HG02798 (cell line): ENCODE measurements around the gene CLEC4A.
A peak's percentile ranks its signal among the peaks of the same experiment; 100 is the strongest.
"Not testable (repeated sequence)": the region's sequence is repeated elsewhere in the genome, so short reads cannot be mapped to it uniquely, and the experiment has no call there.

ENCODE experiments used
- ATAC-seq: cut with Tn5 transposase; IDR thresholded peaks from one replicate; pipeline ENCODE4 v1.9.1; 2021; ENCODE audit warnings: mild to moderate bottlenecking; ENCODE audit not compliant: unreplicated experiment, poor library complexity

CLEC4A gene

GRCh38 chr12:8133636-8134397 lies 10.4 kb downstream of the CLEC4A start:
- ATAC-seq = not testable (repeated sequence)

DNA sequence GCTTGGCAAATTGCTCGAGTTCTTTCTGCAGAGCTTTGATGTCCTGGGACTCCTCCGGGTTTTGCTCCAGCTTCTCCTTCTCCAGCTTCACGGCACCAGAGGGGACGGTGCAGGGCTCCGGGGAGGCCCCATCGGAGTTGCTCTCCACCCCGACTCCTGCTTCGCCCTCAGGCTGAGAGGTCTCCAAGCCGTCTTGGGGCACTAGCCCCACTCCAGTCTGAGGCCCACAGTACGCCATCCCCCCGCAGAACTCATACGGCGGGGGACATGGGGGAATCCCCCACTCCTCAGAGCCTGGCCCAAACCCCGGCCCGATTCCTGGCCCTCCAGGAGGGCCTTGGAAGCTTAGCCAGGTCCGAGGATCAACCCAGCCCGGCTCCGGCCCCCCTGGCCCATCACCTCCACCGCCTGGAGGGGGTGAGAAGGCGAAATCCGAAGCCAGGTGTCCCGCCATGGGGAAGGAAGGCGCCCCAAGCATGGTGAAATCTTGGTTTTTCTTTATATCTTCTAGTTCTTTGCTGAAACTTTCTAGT lies 11.0 kb downstream of the CLEC4A start:
- not testable (repeated sequence) for ATAC-seq

DNA sequence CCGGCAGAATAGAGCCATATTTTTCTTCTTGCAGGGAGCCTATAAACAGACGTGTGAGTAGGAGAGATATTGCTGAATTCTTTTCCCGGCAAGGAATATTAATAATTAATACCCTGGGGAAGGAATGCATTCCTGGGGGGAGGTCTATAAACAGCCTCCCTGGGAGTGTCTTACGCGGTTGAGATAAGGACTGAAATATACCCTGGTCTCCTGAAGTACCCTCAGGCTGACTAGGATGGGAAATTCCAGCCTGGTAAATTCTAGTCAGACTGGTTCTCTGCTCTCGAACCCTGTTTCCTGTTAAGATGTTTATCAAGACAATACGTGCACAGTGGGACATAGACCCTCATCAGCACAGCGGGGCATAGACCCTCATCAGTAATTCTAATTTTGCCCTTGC lies 18.2 kb downstream of the CLEC4A start:
- not testable (repeated sequence) for ATAC-seq

DNA sequence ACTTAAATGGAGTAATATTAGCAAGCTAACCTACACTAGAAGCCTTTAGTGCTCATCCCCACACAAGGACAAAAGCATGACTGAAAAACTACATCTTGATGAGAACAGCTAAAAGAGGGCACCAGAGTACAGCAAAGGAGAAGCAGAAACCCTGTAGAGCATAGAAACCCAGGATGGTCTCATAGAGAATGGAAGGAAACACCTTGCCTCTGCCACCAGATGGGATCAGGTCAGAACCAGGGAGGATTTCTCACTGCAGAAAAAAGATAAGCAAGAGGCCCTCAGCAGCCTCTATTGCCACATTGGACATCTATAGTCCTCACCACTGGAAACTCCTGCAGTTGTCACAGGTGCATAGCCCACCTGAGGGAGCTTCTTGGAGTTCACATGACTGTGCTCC lies 19.8 kb downstream of the CLEC4A start:
- ATAC-seq = no peak

DNA sequence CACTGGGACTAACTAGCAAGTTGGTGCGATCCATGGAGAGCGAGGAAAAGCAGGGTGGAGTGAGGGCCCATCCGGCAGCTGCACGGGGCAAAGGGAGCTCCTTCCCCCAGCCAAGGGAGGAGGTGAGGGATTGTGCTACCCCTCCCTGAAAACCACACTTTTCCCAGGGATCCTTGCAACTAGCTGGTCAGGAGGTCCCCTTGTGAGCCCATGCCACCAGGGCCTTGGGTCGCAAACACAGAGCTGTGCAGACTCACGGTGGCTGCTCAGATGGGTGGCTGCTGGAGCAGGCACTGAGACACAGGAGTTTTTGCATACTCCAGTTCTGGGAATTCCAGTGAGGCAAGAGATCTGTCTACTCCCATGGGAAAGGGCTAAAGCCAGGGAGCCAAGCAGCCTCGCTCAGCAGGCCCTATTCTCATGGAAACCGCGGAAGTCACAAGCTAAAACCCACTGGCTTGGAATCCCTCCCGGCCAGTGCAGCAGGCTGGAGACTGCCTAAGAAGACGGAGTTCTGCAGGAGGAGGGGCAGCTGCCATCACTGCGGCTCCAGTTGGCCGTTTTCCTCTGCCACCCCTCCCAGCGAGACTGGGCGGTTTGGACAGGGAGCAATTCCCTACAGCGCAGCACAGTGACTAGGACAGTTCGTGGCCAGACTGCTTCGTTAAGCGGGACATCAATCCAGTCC lies 22.5 kb downstream of the CLEC4A start:
- no peak for ATAC-seq

- ATAC-seq = no peak
Observed at GRCh38 chr12:8146442-8146771, 23.0 kb downstream of the CLEC4A start.

- no peak for ATAC-seq
Observed at GRCh38 chr12:8154526-8154925, 31.1 kb downstream of the CLEC4A start.

- ATAC-seq = no peak
Observed at GRCh38 chr12:8156416-8156815, 33.0 kb downstream of the CLEC4A start.

GRCh38 chr12:8156845-8157244 lies 33.4 kb downstream of the CLEC4A start, which contains the start of gene ZNF705A:
Gene ZNF705A (plus strand): TSS chr12:8157015. CDS start chr12:8172626, 15,611 bp downstream.
- no peak for ATAC-seq

DNA sequence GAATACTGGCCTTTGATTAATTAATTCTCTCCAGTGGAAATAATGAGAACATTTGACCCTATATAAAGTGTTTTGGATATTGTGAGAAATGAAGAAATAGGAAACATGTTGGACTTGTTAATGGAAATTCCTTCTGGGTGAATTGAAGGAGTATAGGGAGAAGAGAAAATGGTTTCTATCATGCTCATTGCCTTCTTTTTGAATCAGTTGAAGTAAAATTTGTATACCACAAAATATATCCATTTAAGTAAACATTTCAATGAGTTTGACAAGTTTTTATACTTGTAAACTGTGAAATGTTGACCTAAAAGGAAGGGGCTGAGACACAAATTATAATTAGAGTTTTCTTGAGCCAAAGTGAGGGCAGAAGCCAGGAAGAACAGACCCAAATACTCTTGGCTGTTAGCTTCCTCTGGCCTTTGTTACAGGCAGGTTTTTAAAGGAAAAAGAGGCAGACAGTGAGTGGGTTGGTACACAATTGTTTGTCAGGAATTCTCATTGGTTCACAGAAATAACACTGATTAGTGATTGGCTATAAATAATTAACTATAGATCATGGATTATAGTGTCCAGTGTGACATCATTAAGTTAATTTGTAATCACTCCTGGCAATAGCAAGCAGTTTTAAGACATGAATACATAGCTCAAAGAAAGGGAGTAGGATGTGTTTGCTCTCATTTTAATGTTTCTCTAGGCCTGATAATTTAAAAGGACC lies 34.2 kb downstream of the CLEC4A start:
- no peak for ATAC-seq

DNA sequence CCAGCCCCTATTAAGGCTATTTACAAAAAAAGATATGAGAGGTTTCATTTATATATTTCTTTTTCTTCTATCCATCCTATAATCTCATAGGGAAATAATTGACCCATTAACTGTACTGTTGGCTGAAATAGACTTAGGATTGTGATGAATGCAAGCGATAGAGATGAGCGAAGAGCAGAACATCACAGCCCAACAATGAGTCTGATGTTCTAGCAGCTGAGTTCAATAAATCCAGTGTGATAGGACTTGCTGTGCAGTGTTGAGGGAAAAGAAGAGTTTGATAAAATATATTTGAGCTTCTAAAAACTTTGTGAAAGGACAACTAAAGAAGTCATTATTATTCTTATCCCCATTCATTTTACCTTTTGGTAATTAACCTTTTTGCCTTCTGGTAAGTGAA lies 49.5 kb downstream of the CLEC4A start:
- ATAC-seq = not testable (repeated sequence)

GRCh38 chr12:8179989-8180585 lies 56.7 kb downstream of the CLEC4A start:
- ATAC-seq = peak; percentile 44

DNA sequence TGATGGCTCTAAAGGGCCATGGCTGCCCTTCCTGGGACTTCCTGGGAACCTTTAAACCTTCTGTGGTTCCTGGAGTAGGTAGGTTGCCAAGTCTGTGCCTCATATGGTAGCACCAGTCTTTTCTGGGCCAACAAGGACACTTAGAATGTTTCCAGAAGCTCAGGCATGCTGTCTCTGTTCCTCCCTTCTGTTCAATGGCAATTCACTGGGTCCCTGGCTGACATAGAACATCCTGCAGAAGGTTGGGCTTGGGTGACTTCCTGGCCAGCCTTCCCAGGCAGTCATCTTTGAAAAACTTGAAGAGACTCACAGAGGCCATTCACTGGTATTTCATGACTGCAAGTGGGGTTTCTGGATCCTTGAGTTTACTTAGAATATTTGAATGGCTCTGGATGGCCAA lies 57.9 kb downstream of the CLEC4A start:
- ATAC-seq = not testable (repeated sequence)

DNA sequence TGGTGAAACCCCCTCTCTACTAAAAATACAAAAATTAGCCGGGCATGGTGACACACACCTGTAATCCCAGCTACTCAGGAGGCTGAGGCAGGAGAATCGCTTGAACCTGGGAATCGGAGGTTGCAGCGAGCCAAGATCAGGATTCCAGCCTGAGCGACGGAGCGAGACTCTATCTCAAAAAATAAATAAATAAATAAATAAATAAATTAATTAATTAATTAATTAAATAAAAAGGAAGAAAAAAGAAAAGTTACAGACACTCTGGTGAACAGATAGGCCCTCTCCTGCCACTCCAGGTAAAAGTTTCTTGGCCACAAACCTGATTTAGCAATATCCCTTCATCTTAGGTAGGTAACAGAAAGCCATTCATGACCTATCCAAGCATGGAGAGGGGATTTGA lies 59.5 kb downstream of the CLEC4A start:
- ATAC-seq = not testable (repeated sequence)

DNA sequence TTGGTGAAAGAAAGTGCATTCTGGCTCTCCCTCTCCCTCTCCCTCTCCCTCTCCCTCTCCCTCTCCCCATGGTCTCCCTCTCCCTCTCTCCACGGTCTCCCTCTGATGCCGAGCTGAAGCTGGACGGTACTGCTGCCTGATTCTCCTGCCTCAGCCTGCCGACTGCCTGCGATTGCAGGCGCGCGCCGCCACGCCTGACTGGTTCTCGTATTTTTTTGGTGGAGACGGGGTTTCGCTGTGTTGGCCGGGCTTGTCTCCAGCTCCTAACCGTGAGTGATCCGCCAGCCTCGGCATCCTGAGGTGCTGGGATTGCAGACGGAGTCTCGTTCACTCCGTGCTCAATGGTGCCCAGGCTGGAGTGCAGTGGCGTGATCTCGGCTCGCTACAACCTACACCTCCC lies 59.9 kb downstream of the CLEC4A start:
- not testable (repeated sequence) for ATAC-seq

- ATAC-seq = not testable (repeated sequence)
Observed at GRCh38 chr12:8184206-8184605, 60.8 kb downstream of the CLEC4A start.

GRCh38 chr12:8188088-8188487 lies 64.7 kb downstream of the CLEC4A start:
- ATAC-seq = not testable (repeated sequence)
